Skeletal muscle satellite cell (primary cell): ENCODE results near the gene KRT36.

Source experiments
- H3K27me3 ChIP-seq: 2 replicates; pipeline ENCODE4 v1.7.0; 2013; ENCODE audit warnings: low read length; ENCODE audit not compliant: control insufficient read depth, insufficient read depth
- H3K36me3 ChIP-seq: 2 replicates; pipeline ENCODE4 v1.7.0; 2013; ENCODE audit warnings: mild to moderate bottlenecking, control low read depth, low read length; ENCODE audit not compliant: insufficient read depth
- H3K4me1 ChIP-seq: 2 replicates; pipeline ENCODE4 v1.7.0; 2013; ENCODE audit warnings: low read length; ENCODE audit not compliant: control insufficient read depth, insufficient read depth
- H3K4me2 ChIP-seq: 2 replicates; pipeline ENCODE4 v1.7.0; 2013; ENCODE audit warnings: mild to moderate bottlenecking, low read length
- H3K4me3 ChIP-seq: 2 replicates; pipeline ENCODE4 v1.7.0; 2013; ENCODE audit warnings: low read length
- H3K9ac ChIP-seq: 2 replicates; pipeline ENCODE4 v1.7.0; 2013; ENCODE audit warnings: mild to moderate bottlenecking, low read depth, low read length, moderate library complexity
- H3K9me3 ChIP-seq: replicated peaks from 2 replicates; pipeline ENCODE4 v1.7.0; 2013; ENCODE audit warnings: mild to moderate bottlenecking, control low read depth, low read length

KRT36 gene

GRCh38 chr17:41507315-41507880, 17.7 kb upstream of the KRT36 start:
- H3K4me1 ChIP-seq, result no peaks in the 10 kb centered on the region
- H3K4me3 ChIP-seq, result no peak overlapping the region
- no peak overlapping the region for H3K9ac ChIP-seq
- H3K27me3 ChIP-seq, result peaks cover 14% of the 10 kb centered on the region
- H3K4me2 ChIP-seq, result no peak overlapping the region
- no peaks in the 10 kb centered on the region for H3K36me3 ChIP-seq
- no peaks in the 10 kb centered on the region for H3K9me3 ChIP-seq

- no peaks in the 10 kb centered on the region for H3K36me3 ChIP-seq
- H3K9me3 ChIP-seq, result no peaks in the 10 kb centered on the region
- no peaks in the 10 kb centered on the region for H3K4me1 ChIP-seq
- no peak overlapping the region for H3K4me2 ChIP-seq
- H3K27me3 ChIP-seq, result peaks cover 14% of the 10 kb centered on the region
- no peak overlapping the region for H3K9ac ChIP-seq
- no peak overlapping the region for H3K4me3 ChIP-seq
Observed at GRCh38 chr17:41505809-41506767, 16.4 kb upstream of the KRT36 start.

- no peaks in the 10 kb centered on the region for H3K36me3 ChIP-seq
- no peak within 1 kb of the TSS for H3K9ac ChIP-seq
- no peak within 1 kb of the TSS for H3K4me2 ChIP-seq
- H3K9me3 ChIP-seq, result no peaks in the 10 kb centered on the region
- no peak within 1 kb of the TSS for H3K4me3 ChIP-seq
- peaks cover 12% of the 10 kb centered on the region for H3K27me3 ChIP-seq
- H3K4me1 ChIP-seq, result peaks cover 5% of the 10 kb centered on the region
Observed at GRCh38 chr17:41505007-41505808, 15.5 kb upstream of the KRT36 start, which contains the start of gene KRT13. Gene KRT13, minus strand, starts transcription at chr17:41505612. Its CDS starts 62 bp downstream, at chr17:41505550.

DNA sequence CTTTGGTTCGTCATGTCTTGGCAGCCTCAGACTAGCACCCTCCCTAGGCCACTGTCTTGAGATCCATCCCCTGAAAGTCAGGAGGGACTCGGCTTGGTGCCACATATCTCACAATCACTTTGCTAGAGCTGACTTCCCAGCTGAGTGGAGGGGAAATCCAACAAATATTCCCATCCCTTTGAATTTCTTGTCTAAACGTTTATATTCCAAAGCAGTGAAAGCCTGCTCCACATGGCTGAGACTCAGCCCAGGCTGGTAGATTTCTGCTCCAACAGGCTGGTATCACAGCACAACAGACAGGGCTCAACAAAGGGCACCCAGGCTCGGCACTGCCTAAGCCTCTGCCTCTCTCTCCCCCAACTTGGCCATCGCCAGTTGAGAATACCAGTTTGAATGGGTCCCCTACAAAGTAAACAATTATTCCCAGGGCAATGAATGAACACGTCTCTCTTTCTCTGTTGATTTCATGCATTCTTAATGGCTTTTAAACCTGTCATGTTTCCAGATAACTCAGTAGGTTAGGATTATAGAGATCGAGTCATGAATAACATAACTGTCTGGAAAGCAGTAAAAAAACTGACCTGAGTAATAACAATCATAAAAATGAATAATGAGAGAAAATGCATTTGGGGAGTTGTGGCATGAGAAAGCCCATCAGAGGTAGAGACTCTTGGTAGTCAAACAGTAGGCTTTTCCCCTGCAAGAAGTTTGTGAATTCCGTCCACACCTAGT, 14.7 kb upstream of the KRT36 start:
- peaks cover 13% of the 10 kb centered on the region for H3K4me1 ChIP-seq
- no peak overlapping the region for H3K9ac ChIP-seq
- no peak overlapping the region for H3K4me3 ChIP-seq
- H3K27me3 ChIP-seq, result peaks cover 10% of the 10 kb centered on the region
- H3K9me3 ChIP-seq, result no peaks in the 10 kb centered on the region
- no peak overlapping the region for H3K4me2 ChIP-seq
- H3K36me3 ChIP-seq, result no peaks in the 10 kb centered on the region

DNA sequence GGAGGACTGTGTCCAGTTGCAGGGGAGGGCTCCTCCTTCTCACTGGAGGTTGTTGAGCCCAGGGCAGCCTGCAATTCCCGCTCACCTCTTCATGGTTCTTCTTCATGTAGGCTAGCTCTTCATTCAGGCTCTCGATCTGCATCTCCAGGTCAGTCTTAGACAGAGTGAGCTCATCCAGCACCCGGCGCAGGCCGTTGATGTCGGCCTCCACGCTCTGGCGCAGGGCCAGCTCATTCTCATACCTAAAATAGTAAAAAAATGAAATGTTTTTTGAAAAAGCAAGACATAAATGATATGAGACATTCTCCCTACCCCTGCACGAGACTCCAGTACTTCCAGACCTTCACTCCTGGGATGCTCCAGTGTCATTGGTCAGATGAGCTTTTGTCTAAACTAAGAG, 13.5 kb upstream of the KRT36 start:
- H3K9ac ChIP-seq, result no peak overlapping the region
- H3K9me3 ChIP-seq, result no peaks in the 10 kb centered on the region
- H3K4me2 ChIP-seq, result no peak overlapping the region
- H3K36me3 ChIP-seq, result no peaks in the 10 kb centered on the region
- no peak overlapping the region for H3K4me3 ChIP-seq
- peaks cover 14% of the 10 kb centered on the region for H3K4me1 ChIP-seq
- peaks cover 7% of the 10 kb centered on the region for H3K27me3 ChIP-seq

DNA sequence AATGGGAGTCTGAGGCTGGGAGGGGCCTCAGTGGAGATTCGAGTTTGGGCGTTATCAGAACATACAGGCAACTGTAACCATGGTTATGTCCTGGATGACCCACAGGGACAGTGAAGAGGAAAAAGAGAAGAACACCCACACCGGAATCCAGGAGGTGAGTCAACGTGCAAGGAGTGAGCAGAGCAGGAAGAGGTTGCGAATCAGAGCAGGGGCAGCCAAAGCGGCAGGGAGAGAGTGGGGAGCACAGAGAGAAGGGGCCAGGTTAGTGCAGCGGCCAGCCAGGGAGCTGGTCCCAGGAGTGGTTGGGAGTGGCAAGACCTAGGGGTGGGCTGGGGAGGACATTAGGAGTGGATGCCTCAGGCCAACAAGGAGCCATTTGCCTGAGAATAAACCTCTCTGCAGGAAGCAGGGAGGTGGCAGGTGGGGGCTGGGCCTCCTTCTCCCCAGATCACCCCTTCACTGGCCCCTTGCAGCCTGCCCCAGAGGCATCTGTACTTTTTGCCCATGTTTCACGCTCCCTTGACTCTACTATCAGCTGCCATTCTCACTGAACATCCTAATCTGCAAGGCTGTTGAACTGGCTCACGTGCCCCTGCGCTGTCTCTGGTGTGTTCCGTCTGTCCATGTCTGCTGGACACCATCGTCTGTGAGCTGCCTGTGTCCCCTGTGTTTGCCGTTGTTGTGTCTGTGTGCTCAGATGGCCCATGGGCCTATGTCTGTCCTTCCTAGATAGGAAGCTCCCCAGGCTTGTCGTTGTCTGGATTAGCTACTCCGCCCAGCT, 10.6 kb upstream of the KRT36 start:
- Histone ChIP-seq H3K4me3 (no peak overlapping the region), H3K36me3 (no peaks in the 10 kb centered on the region), H3K27me3 (no peaks in the 10 kb centered on the region), H3K9ac (no peak overlapping the region), H3K9me3 (no peaks in the 10 kb centered on the region), H3K4me1 (peaks cover 22% of the 10 kb centered on the region), H3K4me2 (peak overlapping the region; percentile 1)

DNA sequence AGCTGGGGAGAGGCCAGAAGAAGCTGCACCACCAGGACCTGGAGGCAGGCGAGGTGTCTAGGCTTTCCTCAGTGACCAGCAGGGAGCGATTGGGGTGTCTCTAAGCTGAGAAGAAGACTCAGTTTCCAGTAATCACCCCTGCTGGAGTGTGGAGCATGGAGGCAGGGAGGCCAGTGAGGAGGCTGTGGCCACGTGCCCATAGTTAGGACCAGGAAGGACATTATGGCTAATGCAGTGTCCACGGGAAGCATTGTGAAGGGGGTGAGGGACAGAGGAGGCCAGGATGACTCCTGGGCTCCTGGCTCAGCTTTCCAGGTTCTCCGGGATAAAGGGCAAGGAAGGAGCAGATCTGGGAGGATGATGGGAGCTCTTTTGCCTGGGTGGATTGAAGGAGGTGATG, 10.0 kb upstream of the KRT36 start:
- Histone ChIP-seq H3K9ac (no peak overlapping the region), H3K36me3 (no peaks in the 10 kb centered on the region), H3K4me2 (peak overlapping the region; percentile 1), H3K4me3 (no peak overlapping the region), H3K27me3 (no peaks in the 10 kb centered on the region), H3K9me3 (no peaks in the 10 kb centered on the region), H3K4me1 (peaks cover 24% of the 10 kb centered on the region)

GRCh38 chr17:41498276-41498675, 8.6 kb upstream of the KRT36 start:
- Histone ChIP-seq H3K36me3 (no peaks in the 10 kb centered on the region), H3K9ac (no peak overlapping the region), H3K27me3 (no peaks in the 10 kb centered on the region), H3K9me3 (no peaks in the 10 kb centered on the region), H3K4me2 (no peak overlapping the region), H3K4me1 (peaks cover 30% of the 10 kb centered on the region), H3K4me3 (no peak overlapping the region)

- H3K4me3 ChIP-seq, result no peak overlapping the region
- H3K27me3 ChIP-seq, result no peaks in the 10 kb centered on the region
- H3K4me2 ChIP-seq, result peak overlapping the region; percentile 2
- no peaks in the 10 kb centered on the region for H3K36me3 ChIP-seq
- no peak overlapping the region for H3K9ac ChIP-seq
- no peaks in the 10 kb centered on the region for H3K9me3 ChIP-seq
- peaks cover 30% of the 10 kb centered on the region for H3K4me1 ChIP-seq
Observed at GRCh38 chr17:41496803-41497484, 7.2 kb upstream of the KRT36 start.

DNA sequence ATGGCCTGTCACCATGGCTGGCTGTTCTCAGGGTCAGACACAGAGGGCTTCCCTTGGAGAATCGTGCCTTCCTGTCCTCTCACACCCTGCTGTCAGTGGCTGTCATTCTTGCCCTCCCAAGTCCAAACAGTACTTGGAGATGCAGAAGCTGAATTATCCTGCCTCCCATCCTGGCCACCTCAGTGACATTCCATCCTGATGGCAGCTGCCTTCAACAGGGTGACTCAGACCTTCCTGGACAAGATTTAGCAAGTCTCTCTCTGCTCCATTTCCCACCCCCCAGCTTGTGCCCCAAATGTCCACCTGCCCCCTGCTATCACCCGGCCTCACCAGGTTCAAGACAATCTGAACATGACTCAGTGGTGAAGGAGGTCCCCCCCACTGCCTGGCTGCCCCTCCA, 4.8 kb upstream of the KRT36 start:
- no peaks in the 10 kb centered on the region for H3K9me3 ChIP-seq

More for the DNA sequence above, 4.8 kb upstream of the KRT36 start:
- H3K4me3 ChIP-seq, result no peak overlapping the region
- no peaks in the 10 kb centered on the region for H3K36me3 ChIP-seq
- no peak overlapping the region for H3K9ac ChIP-seq
- no peaks in the 10 kb centered on the region for H3K27me3 ChIP-seq
- peaks cover 18% of the 10 kb centered on the region for H3K4me1 ChIP-seq
- H3K4me2 ChIP-seq, result no peak overlapping the region
